Osteocyte (in vitro differentiated cells): Measurements from ENCODE around the gene TMEM151B. TPM values are rescaled to one million over a fixed set of nuclear protein-coding genes. Genes with fewer than 3 reads are reported as not detected.

Experiments
- DNase-seq: peaks from one replicate; pipeline ENCODE4 v3.0.0; 2021; ENCODE audit warnings: mixed read lengths; ENCODE audit not compliant: unreplicated experiment; ENCODE audit errors: extremely low spot score
- H3K27ac Mint-ChIP-seq: one replicate; pipeline ENCODE4 v1.8.0; 2021; ENCODE audit warnings: mild to moderate bottlenecking, mixed read lengths; ENCODE audit not compliant: unreplicated experiment
- H3K27me3 Mint-ChIP-seq: one replicate; pipeline ENCODE4 v1.8.0; 2021; ENCODE audit warnings: mixed read lengths; ENCODE audit not compliant: unreplicated experiment
- H3K36me3 Mint-ChIP-seq: one replicate; pipeline ENCODE4 v1.8.0; 2021; ENCODE audit warnings: mixed read lengths; ENCODE audit not compliant: unreplicated experiment
- H3K4me1 Mint-ChIP-seq: one replicate; pipeline ENCODE4 v1.8.0; 2021; ENCODE audit warnings: mixed read lengths; ENCODE audit not compliant: unreplicated experiment
- H3K4me3 Mint-ChIP-seq: one replicate; pipeline ENCODE4 v1.8.0; 2021; ENCODE audit warnings: mild to moderate bottlenecking, moderate library complexity, mixed read lengths; ENCODE audit not compliant: unreplicated experiment
- H3K9me3 Mint-ChIP-seq: one replicate; pipeline ENCODE4 v1.8.0; 2021; ENCODE audit warnings: mixed read lengths; ENCODE audit not compliant: unreplicated experiment
- CTCF ChIP-seq: fragments of 200-600 bp; sonication (generic); IDR thresholded peaks from 2 replicates; pipeline ENCODE4 v1.5.0; 2021; ENCODE audit warnings: antibody characterized with exemption, mild to moderate bottlenecking, moderate library complexity
- total RNA-seq: library from RNA; stranded (reverse); gene quantifications from 2 replicates; pipeline ENCODE4 v1.2.1, GENCODE V29; 2021

TMEM151B gene
- total RNA-seq, 1 donor from 2014 or later, result not detected

GRCh38 chr6:44272999-44273566 lies 2.8 kb downstream of the TMEM151B start:
- Mint-ChIP-seq H3K4me3 (no peak overlapping the region), H3K9me3 (no peaks in the 10 kb centered on the region), H3K27ac (no peak overlapping the region), H3K27me3 (peaks cover 52% of the 10 kb centered on the region), H3K36me3 (no peaks in the 10 kb centered on the region), H3K4me1 (peaks cover 4% of the 10 kb centered on the region)
- TF ChIP-seq CTCF, result no peak
- no peak for DNase-seq

GRCh38 chr6:44273617-44274016 lies 3.4 kb downstream of the TMEM151B start:
- H3K9me3 Mint-ChIP-seq, result no peaks in the 10 kb centered on the region
- DNase-seq, result no peak
- TF ChIP-seq CTCF, result no peak
- no peak overlapping the region for H3K4me3 Mint-ChIP-seq
- no peaks in the 10 kb centered on the region for H3K36me3 Mint-ChIP-seq
- peaks cover 4% of the 10 kb centered on the region for H3K4me1 Mint-ChIP-seq
- no peak overlapping the region for H3K27ac Mint-ChIP-seq
- peaks cover 49% of the 10 kb centered on the region for H3K27me3 Mint-ChIP-seq

GRCh38 chr6:44275271-44275748 lies 5.1 kb downstream of the TMEM151B start:
- Mint-ChIP-seq H3K36me3 (no peaks in the 10 kb centered on the region), H3K27ac (no peak overlapping the region), H3K27me3 (peaks cover 37% of the 10 kb centered on the region), H3K4me1 (no peaks in the 10 kb centered on the region), H3K4me3 (no peak overlapping the region), H3K9me3 (no peaks in the 10 kb centered on the region)
- no peak for TF ChIP-seq CTCF
- DNase-seq, result no peak

GRCh38 chr6:44275749-44276648 lies 5.7 kb downstream of the TMEM151B start:
- Mint-ChIP-seq H3K36me3 (no peaks in the 10 kb centered on the region), H3K4me1 (no peaks in the 10 kb centered on the region), H3K27ac (no peak overlapping the region), H3K9me3 (no peaks in the 10 kb centered on the region), H3K4me3 (no peak overlapping the region), H3K27me3 (peaks cover 40% of the 10 kb centered on the region)
- no peak for DNase-seq
- no peak for TF ChIP-seq CTCF
